GM19239 (cell line): ENCODE results near the gene ITGA11.
A peak's percentile ranks its signal among the peaks of the same experiment; 100 is the strongest.

Experiments
- DNase-seq: peaks from one replicate; pipeline ENCODE4 v3.0.0; 2011; ENCODE audit warnings: low spot score; ENCODE audit not compliant: insufficient read length
- FAIRE-seq: peaks from 2 replicates; lab custom pipeline; 2011; peaks lifted over from hg19 to GRCh38; lab: Jason Lieb, UNC

Gene ITGA11

GRCh38 chr15:68303560-68304436 is 128.2 kb downstream of the ITGA11 start:
- no peak for FAIRE-seq
- no peak for DNase-seq

- DNase-seq: no peak
- no peak for FAIRE-seq
Measured at GRCh38 chr15:68303134-68303533, 128.8 kb downstream of the ITGA11 start.

GRCh38 chr15:68302729-68303128 is 129.2 kb downstream of the ITGA11 start:
- DNase-seq (no peak), FAIRE-seq (no peak)

GRCh38 chr15:68301301-68301700 is 130.7 kb downstream of the ITGA11 start:
- DNase-seq: no peak
- FAIRE-seq: no peak

GRCh38 chr15:68300115-68300940 is 131.6 kb downstream of the ITGA11 start:
- DNase-seq (no peak), FAIRE-seq (no peak)

- DNase-seq (no peak), FAIRE-seq (no peak)
Measured at GRCh38 chr15:68299436-68299835, 132.5 kb downstream of the ITGA11 start.

- peak; percentile 98 for FAIRE-seq
- DNase-seq: peak; percentile 55
Measured at GRCh38 chr15:68298882-68299381, 133.0 kb downstream of the ITGA11 start.

- DNase-seq: no peak
- FAIRE-seq: no peak
Measured at GRCh38 chr15:68298336-68298735, 133.6 kb downstream of the ITGA11 start.

GRCh38 chr15:68295014-68295805 is 136.8 kb downstream of the ITGA11 start:
- peak; percentile 31 for FAIRE-seq
- no peak for DNase-seq

GRCh38 chr15:68292967-68293366 is 139.0 kb downstream of the ITGA11 start:
- DNase-seq (no peak), FAIRE-seq (peak; percentile 56)

- FAIRE-seq (no peak), DNase-seq (no peak)
Measured at GRCh38 chr15:68292157-68292781, 139.7 kb downstream of the ITGA11 start.

- DNase-seq (no peak), FAIRE-seq (no peak)
Measured at GRCh38 chr15:68290715-68291114, 141.2 kb downstream of the ITGA11 start.

- FAIRE-seq: no peak
- DNase-seq: no peak
Measured at GRCh38 chr15:68289621-68290352, 142.2 kb downstream of the ITGA11 start.

- DNase-seq (no peak), FAIRE-seq (no peak)
Measured at GRCh38 chr15:68289057-68289456, 142.9 kb downstream of the ITGA11 start.

GRCh38 chr15:68286256-68286655 is 145.7 kb downstream of the ITGA11 start:
- no peak for FAIRE-seq
- no peak for DNase-seq

- FAIRE-seq (no peak), DNase-seq (no peak)
Measured at GRCh38 chr15:68285259-68285980, 146.5 kb downstream of the ITGA11 start.

GRCh38 chr15:68284616-68285258 is 147.2 kb downstream of the ITGA11 start:
- FAIRE-seq (no peak), DNase-seq (no peak)

- DNase-seq (no peak), FAIRE-seq (no peak)
Measured at GRCh38 chr15:68283401-68283800, 148.6 kb downstream of the ITGA11 start.
